Measurements from ENCODE around the gene NOTCH1. TPM values are rescaled to one million over a fixed set of nuclear protein-coding genes. Genes with fewer than 3 reads are reported as not detected.

Gene NOTCH1
- polyA plus RNA-seq, 1 donor from 2014 or later = 0.15 TPM

DNA sequence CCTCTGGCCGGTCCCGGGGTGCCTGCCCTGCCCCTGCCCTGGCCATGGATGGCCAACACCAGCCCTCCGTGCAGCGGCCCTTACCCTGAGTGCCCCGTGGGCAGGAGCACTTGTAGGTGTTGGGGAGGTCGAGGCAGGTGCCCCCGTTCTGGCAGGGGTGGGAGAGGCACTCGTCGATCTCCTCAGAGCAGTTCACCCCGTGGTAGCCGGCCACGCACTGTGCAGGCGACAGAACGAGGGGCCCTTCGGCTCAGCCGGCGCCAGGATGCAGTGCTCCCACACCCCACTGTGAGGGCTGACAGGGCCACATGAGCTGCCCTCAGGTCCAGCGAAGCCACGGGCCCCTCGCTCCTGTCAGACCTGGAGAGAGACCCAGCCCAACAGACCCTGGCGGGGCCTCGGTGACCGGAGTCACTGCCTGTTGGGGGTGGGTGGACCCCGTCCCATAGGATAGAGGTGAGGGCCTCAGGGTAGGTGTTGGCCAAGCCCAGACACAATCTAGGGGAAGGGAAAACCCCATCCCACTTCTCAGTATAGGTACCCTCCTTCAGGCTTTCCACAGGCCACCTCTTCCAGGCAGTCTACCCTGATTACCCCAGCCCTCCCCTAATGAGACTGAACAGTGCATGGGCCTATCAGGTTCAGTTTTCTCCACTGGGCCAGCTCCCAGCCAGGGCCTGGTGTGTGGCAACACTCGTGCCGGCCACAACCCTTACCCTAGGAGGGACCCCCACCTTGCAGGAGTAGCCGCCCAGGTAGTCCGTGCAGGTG, 38.4 kb downstream of the NOTCH1 start:
- Histone ChIP-seq H3K4me2 (ENCODE audit: low read length) (no peak overlapping the region), H3K27ac (ENCODE audit: low read length) (no peak overlapping the region), H3K4me3 (ENCODE audit: low read length) (no peak overlapping the region), H4K20me1 (ENCODE audit: insufficient read depth) (no peaks in the 10 kb centered on the region), H3F3A (ENCODE audit: insufficient read depth, low read length, poor library complexity, severe bottlenecking) (no peaks in the 10 kb centered on the region), H3K79me2 (replicated peaks; ENCODE audit: insufficient read depth, low read length) (no peaks in the 10 kb centered on the region), H3K27me3 (ENCODE audit: insufficient read depth, low read depth, low read length) (no peaks in the 10 kb centered on the region), H3K9me3 (ENCODE audit: low read length) (no peaks in the 10 kb centered on the region), H3K9me2 (ENCODE audit: insufficient read depth, low read length) (no peaks in the 10 kb centered on the region), H3K9ac (ENCODE audit: low read length) (no peak overlapping the region), H3K36me3 (ENCODE audit: insufficient read depth, low read length) (no peaks in the 10 kb centered on the region), H2AFZ (ENCODE audit: low read depth, low read length) (no peak overlapping the region)
- TF ChIP-seq CTCF (IDR thresholded peaks at IDR 0.05; ENCODE audit: poor library complexity, severe bottlenecking) = no peak
- no peak for TF ChIP-seq RAD21 (conservative IDR thresholded peaks at IDR 0.05)
- no peak for TF ChIP-seq POLR2AphosphoS5 (IDR thresholded peaks at IDR 0.05)
- no peak for TF ChIP-seq EP300 (conservative IDR thresholded peaks at IDR 0.05; ENCODE audit: poor library complexity, severe bottlenecking)
- no peak for TF ChIP-seq TAF1 (IDR thresholded peaks at IDR 0.05; ENCODE audit: low read depth)
- TF ChIP-seq, protein P1, sequence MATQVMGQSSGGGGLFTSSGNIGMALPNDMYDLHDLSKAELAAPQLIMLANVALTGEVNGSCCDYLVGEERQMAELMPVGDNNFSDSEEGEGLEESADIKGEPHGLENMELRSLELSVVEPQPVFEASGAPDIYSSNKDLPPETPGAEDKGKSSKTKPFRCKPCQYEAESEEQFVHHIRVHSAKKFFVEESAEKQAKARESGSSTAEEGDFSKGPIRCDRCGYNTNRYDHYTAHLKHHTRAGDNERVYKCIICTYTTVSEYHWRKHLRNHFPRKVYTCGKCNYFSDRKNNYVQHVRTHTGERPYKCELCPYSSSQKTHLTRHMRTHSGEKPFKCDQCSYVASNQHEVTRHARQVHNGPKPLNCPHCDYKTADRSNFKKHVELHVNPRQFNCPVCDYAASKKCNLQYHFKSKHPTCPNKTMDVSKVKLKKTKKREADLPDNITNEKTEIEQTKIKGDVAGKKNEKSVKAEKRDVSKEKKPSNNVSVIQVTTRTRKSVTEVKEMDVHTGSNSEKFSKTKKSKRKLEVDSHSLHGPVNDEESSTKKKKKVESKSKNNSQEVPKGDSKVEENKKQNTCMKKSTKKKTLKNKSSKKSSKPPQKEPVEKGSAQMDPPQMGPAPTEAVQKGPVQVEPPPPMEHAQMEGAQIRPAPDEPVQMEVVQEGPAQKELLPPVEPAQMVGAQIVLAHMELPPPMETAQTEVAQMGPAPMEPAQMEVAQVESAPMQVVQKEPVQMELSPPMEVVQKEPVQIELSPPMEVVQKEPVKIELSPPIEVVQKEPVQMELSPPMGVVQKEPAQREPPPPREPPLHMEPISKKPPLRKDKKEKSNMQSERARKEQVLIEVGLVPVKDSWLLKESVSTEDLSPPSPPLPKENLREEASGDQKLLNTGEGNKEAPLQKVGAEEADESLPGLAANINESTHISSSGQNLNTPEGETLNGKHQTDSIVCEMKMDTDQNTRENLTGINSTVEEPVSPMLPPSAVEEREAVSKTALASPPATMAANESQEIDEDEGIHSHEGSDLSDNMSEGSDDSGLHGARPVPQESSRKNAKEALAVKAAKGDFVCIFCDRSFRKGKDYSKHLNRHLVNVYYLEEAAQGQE (IDR thresholded peaks at IDR 0.05; ENCODE audit: borderline replicate concordance) = no peak

- H3K4me2 ChIP-seq (ENCODE audit: low read length) = no peak overlapping the region
- no peaks in the 10 kb centered on the region for H4K20me1 ChIP-seq (ENCODE audit: insufficient read depth)
- H3K27me3 ChIP-seq (ENCODE audit: insufficient read depth, low read depth, low read length) = no peaks in the 10 kb centered on the region
- no peak overlapping the region for H2AFZ ChIP-seq (ENCODE audit: low read depth, low read length)
- H3K9me3 ChIP-seq (ENCODE audit: low read length) = no peaks in the 10 kb centered on the region
- no peaks in the 10 kb centered on the region for H3K79me2 ChIP-seq (replicated peaks; ENCODE audit: insufficient read depth, low read length)
- H3K9ac ChIP-seq (ENCODE audit: low read length) = no peak overlapping the region
- H3K9me2 ChIP-seq (ENCODE audit: insufficient read depth, low read length) = no peaks in the 10 kb centered on the region
- no peak overlapping the region for H3K4me3 ChIP-seq (ENCODE audit: low read length)
- no peaks in the 10 kb centered on the region for H3K36me3 ChIP-seq (ENCODE audit: insufficient read depth, low read length)
- TF ChIP-seq POLR2AphosphoS5 (IDR thresholded peaks at IDR 0.05) (no peak), MXI1 (conservative IDR thresholded peaks at IDR 0.05; ENCODE audit: poor library complexity, severe bottlenecking) (no peak), SMC3 (conservative IDR thresholded peaks at IDR 0.05; ENCODE audit: poor library complexity) (no peak), CTCF (IDR thresholded peaks at IDR 0.05; ENCODE audit: poor library complexity, severe bottlenecking) (no peak), RAD21 (conservative IDR thresholded peaks at IDR 0.05) (no peak), TAF1 (IDR thresholded peaks at IDR 0.05; ENCODE audit: low read depth) (no peak), EP300 (conservative IDR thresholded peaks at IDR 0.05; ENCODE audit: poor library complexity, severe bottlenecking) (no peak), EZH2 (IDR thresholded peaks at IDR 0.05; ENCODE audit: borderline replicate concordance, insufficient read depth, low read length, poor library complexity, severe bottlenecking) (no peak)
- TF ChIP-seq, protein P1 (IDR thresholded peaks at IDR 0.05; ENCODE audit: borderline replicate concordance) = no peak
- no peak overlapping the region for H3K27ac ChIP-seq (ENCODE audit: low read length)
- H3F3A ChIP-seq (ENCODE audit: insufficient read depth, low read length, poor library complexity, severe bottlenecking) = no peaks in the 10 kb centered on the region
These were observed 39.4 kb downstream of the NOTCH1 start for GRCh38 chr9:136506425-136506824.
